ENCODE measurements around the gene SMARCA4.
"Not testable (repeated sequence)": the region's sequence is repeated elsewhere in the genome, so short reads cannot be mapped to it uniquely, and the experiment has no call there.

SMARCA4 gene

DNA sequence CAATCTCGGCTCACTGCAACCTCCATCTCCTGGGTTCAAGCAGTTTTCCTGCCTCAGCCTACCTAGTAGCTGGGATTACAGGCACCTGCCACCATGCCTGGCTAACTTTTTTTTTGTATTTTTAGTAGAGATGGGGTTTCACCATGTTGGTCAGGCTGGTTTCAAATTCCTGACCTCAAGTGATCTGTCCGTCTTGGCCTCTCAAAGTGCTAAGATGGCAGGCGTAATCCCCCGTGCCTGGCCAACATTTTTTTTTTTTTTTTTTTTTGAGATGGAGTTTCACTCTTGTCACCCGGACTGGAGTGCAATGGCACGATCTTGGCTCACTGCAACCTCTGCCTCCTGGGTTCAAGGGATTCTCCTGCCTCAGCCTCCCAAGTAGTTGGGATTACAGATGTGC lies 31.3 kb downstream of the SMARCA4 start:
- 96 to 100% methylated on average over 2 to 3 of the region's 6 CpGs for WGBS, 2 experiments (ENCODE audit: insufficient coverage in 2 of 2)
- not testable (repeated sequence) for H3K4me3 ChIP-seq (ENCODE audit: extremely low read depth, insufficient read depth, low read length, poor library complexity, severe bottlenecking); H3K4me1 ChIP-seq (ENCODE audit: control insufficient read depth, insufficient read depth, low read length, poor library complexity, severe bottlenecking); H3K9me3 ChIP-seq (ENCODE audit: control insufficient read depth, low read length); H3K27ac ChIP-seq (ENCODE audit: low read depth, low read length, severe bottlenecking)
- H3K36me3 ChIP-seq (ENCODE audit: control insufficient read depth, insufficient read depth, low read length): peaks cover 87% of the 10 kb centered on the region

- Histone ChIP-seq H3K27ac (ENCODE audit: low read depth, low read length, severe bottlenecking) (no peak overlapping the region), H3K9me3 (ENCODE audit: control insufficient read depth, low read length) (no peaks in the 10 kb centered on the region), H3K4me3 (ENCODE audit: extremely low read depth, insufficient read depth, low read length, poor library complexity, severe bottlenecking) (no peak overlapping the region), H3K4me1 (ENCODE audit: control insufficient read depth, insufficient read depth, low read length, poor library complexity, severe bottlenecking) (no peaks in the 10 kb centered on the region), H3K36me3 (ENCODE audit: control insufficient read depth, insufficient read depth, low read length) (peaks cover 87% of the 10 kb centered on the region)
- 96 to 98% methylated on average over 19 to 29 of the region's 29 CpGs for WGBS, 2 experiments (ENCODE audit: insufficient coverage in 2 of 2)
Measured at GRCh38 chr19:10995926-10996600, 35.2 kb downstream of the SMARCA4 start.

- Histone ChIP-seq H3K4me1 (ENCODE audit: control insufficient read depth, insufficient read depth, low read length, poor library complexity, severe bottlenecking) (no peaks in the 10 kb centered on the region), H3K27ac (ENCODE audit: low read depth, low read length, severe bottlenecking) (no peak overlapping the region), H3K9me3 (ENCODE audit: control insufficient read depth, low read length) (no peaks in the 10 kb centered on the region), H3K36me3 (ENCODE audit: control insufficient read depth, insufficient read depth, low read length) (peaks cover 94% of the 10 kb centered on the region), H3K4me3 (ENCODE audit: extremely low read depth, insufficient read depth, low read length, poor library complexity, severe bottlenecking) (no peak overlapping the region)
- WGBS, 2 experiments (ENCODE audit: insufficient coverage in 2 of 2): 100% methylated on average over 2 to 6 of the region's 6 CpGs
Measured at GRCh38 chr19:10998045-10998533, 37.3 kb downstream of the SMARCA4 start.

DNA sequence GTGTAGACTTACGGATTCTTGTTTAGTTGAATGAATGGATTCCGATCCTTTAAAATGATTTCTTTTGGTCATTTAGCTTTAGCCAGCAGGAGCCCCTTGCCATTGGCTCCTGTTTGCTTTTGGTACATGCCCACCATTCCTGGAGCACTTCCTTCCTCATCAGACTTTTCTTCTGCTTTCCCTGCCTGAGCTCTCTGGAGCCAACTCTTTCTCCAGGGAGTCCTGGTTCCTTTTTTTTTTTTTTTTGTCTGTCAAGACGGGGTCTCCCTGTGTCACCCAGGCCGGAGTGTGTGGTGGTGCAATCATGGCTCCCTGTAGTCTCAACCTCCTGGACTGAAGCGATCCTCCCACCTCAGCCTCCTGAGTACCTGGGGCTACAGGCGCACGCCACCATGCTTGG lies 37.8 kb downstream of the SMARCA4 start:
- Histone ChIP-seq H3K4me3 (ENCODE audit: extremely low read depth, insufficient read depth, low read length, poor library complexity, severe bottlenecking) (no peak overlapping the region), H3K27ac (ENCODE audit: low read depth, low read length, severe bottlenecking) (no peak overlapping the region), H3K4me1 (ENCODE audit: control insufficient read depth, insufficient read depth, low read length, poor library complexity, severe bottlenecking) (no peaks in the 10 kb centered on the region), H3K36me3 (ENCODE audit: control insufficient read depth, insufficient read depth, low read length) (peaks cover 98% of the 10 kb centered on the region), H3K9me3 (ENCODE audit: control insufficient read depth, low read length) (no peaks in the 10 kb centered on the region)
- WGBS, 2 experiments (ENCODE audit: insufficient coverage in 2 of 2): 90 to 100% methylated on average over 2 to 5 of the region's 7 CpGs

DNA sequence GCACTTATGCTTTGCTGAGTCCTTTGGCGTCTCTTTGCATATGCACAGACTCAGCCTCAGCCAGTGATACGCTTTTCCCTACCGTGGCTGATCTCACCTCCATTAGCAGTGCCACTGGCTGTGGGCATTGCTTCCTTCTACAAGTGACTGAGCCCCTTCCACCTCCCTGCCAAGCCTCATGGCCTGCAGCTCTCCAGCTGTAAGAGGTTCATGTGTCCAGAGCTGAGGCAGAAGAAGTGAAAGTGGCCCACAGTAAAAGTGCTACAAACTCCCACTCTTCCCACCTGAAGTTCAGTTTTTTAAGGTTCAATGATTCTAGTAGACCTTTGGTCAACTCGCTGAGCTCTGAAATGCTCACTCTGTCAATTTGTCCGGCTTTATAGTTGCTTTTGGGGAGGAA lies 44.7 kb downstream of the SMARCA4 start:
- Histone ChIP-seq H3K36me3 (ENCODE audit: control insufficient read depth, insufficient read depth, low read length) (peaks cover 93% of the 10 kb centered on the region), H3K4me1 (ENCODE audit: control insufficient read depth, insufficient read depth, low read length, poor library complexity, severe bottlenecking) (no peaks in the 10 kb centered on the region), H3K9me3 (ENCODE audit: control insufficient read depth, low read length) (no peaks in the 10 kb centered on the region), H3K27ac (ENCODE audit: low read depth, low read length, severe bottlenecking) (no peak overlapping the region), H3K4me3 (ENCODE audit: extremely low read depth, insufficient read depth, low read length, poor library complexity, severe bottlenecking) (no peak overlapping the region)
- 85 to 89% methylated on average over 3 to 5 of the region's 5 CpGs for WGBS, 2 experiments (ENCODE audit: insufficient coverage in 2 of 2)

GRCh38 chr19:11007385-11007784 lies 46.6 kb downstream of the SMARCA4 start:
- Histone ChIP-seq H3K9me3 (ENCODE audit: control insufficient read depth, low read length) (no peaks in the 10 kb centered on the region), H3K4me1 (ENCODE audit: control insufficient read depth, insufficient read depth, low read length, poor library complexity, severe bottlenecking) (no peaks in the 10 kb centered on the region), H3K27ac (ENCODE audit: low read depth, low read length, severe bottlenecking) (no peak overlapping the region), H3K4me3 (ENCODE audit: extremely low read depth, insufficient read depth, low read length, poor library complexity, severe bottlenecking) (no peak overlapping the region), H3K36me3 (ENCODE audit: control insufficient read depth, insufficient read depth, low read length) (peaks cover 91% of the 10 kb centered on the region)
- WGBS, 2 experiments (ENCODE audit: insufficient coverage in 2 of 2): 100% methylated on average over 2 of the region's 5 CpGs

DNA sequence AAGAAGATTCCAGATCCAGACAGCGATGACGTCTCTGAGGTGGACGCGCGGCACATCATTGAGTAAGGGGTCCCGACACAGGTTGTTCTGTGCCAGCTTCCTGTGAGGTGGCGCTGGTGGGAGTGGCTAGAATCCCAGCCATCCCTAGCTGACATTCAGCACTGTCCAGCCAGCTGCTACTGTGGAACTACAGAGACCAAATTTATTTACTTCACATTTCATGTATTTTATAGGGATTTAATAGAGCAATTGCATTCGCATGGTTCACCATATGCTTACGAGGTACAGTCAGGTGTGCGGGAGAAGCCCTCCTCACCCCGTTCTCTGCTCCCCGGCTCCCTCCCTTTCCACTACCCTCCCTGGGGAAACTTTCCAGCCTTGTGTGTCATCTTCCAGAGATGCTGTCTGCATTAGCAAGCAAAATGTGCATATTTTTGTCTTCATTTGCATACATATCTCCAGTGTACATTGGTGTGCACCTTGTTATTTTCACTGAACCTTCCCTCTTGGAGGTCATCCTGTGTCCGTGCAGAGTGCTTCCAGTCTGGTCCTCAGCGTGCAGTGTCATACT lies 47.2 kb downstream of the SMARCA4 start:
- WGBS, 2 experiments (ENCODE audit: insufficient coverage in 2 of 2): 95 to 98% methylated on average over 14 of the region's 14 CpGs
- H3K36me3 ChIP-seq (ENCODE audit: control insufficient read depth, insufficient read depth, low read length): peaks cover 91% of the 10 kb centered on the region
- no peak overlapping the region for H3K27ac ChIP-seq (ENCODE audit: low read depth, low read length, severe bottlenecking)
- no peaks in the 10 kb centered on the region for H3K9me3 ChIP-seq (ENCODE audit: control insufficient read depth, low read length)
- no peak overlapping the region for H3K4me3 ChIP-seq (ENCODE audit: extremely low read depth, insufficient read depth, low read length, poor library complexity, severe bottlenecking)
- H3K4me1 ChIP-seq (ENCODE audit: control insufficient read depth, insufficient read depth, low read length, poor library complexity, severe bottlenecking): no peaks in the 10 kb centered on the region

DNA sequence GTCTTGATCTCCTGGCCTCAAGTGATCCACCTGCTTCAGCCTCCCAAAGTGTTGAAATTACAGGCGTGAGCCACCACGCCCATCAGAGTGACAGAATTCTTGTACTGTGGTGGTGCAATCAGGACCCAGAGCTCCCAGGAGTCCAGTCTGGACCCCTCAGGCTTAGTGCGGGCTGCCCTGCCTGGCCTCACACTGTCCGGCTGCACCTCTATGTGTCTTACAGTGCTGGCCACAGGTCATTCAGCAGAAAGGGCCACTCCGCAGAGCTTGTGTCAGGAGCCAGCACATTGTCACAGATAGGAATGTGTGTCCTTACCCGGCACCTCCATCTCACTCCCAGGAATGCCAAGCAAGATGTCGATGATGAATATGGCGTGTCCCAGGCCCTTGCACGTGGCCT lies 49.2 kb downstream of the SMARCA4 start:
- Histone ChIP-seq H3K4me1 (ENCODE audit: control insufficient read depth, insufficient read depth, low read length, poor library complexity, severe bottlenecking) (no peaks in the 10 kb centered on the region), H3K36me3 (ENCODE audit: control insufficient read depth, insufficient read depth, low read length) (peaks cover 92% of the 10 kb centered on the region), H3K4me3 (ENCODE audit: extremely low read depth, insufficient read depth, low read length, poor library complexity, severe bottlenecking) (no peak overlapping the region), H3K27ac (ENCODE audit: low read depth, low read length, severe bottlenecking) (no peak overlapping the region), H3K9me3 (ENCODE audit: control insufficient read depth, low read length) (no peaks in the 10 kb centered on the region)
- 96 to 98% methylated on average over 9 of the region's 9 CpGs for WGBS, 2 experiments (ENCODE audit: insufficient coverage in 2 of 2)

DNA sequence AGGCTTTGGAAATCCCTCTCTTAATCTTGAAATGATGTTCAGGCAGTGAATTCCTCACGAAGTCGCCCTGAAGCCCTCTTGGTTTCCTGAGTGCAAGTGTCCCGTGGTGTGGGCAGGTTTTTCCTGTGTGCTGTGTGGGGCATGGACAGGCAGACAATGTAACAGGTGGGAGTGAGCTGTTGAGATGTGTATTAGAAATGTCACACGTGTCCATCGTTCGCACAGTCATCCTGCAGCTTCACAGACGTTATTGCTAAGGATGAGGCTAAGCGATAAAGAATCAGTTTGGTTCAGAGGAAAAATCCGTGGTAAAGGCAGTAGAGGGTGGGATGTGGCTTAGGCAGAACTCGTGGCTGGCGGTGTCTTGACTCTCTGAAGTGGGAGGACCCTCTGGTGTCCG lies 51.7 kb downstream of the SMARCA4 start:
- Histone ChIP-seq H3K4me1 (ENCODE audit: control insufficient read depth, insufficient read depth, low read length, poor library complexity, severe bottlenecking) (peaks cover 3% of the 10 kb centered on the region), H3K36me3 (ENCODE audit: control insufficient read depth, insufficient read depth, low read length) (peaks cover 94% of the 10 kb centered on the region), H3K4me3 (ENCODE audit: extremely low read depth, insufficient read depth, low read length, poor library complexity, severe bottlenecking) (no peak overlapping the region), H3K9me3 (ENCODE audit: control insufficient read depth, low read length) (no peaks in the 10 kb centered on the region), H3K27ac (ENCODE audit: low read depth, low read length, severe bottlenecking) (no peak overlapping the region)
- 98 to 99% methylated on average over 12 of the region's 12 CpGs for WGBS, 2 experiments (ENCODE audit: insufficient coverage in 2 of 2)

GRCh38 chr19:11013771-11014170 lies 52.9 kb downstream of the SMARCA4 start:
- Histone ChIP-seq H3K4me3 (ENCODE audit: extremely low read depth, insufficient read depth, low read length, poor library complexity, severe bottlenecking) (no peak overlapping the region), H3K27ac (ENCODE audit: low read depth, low read length, severe bottlenecking) (no peak overlapping the region), H3K36me3 (ENCODE audit: control insufficient read depth, insufficient read depth, low read length) (peaks cover 94% of the 10 kb centered on the region), H3K4me1 (ENCODE audit: control insufficient read depth, insufficient read depth, low read length, poor library complexity, severe bottlenecking) (peaks cover 7% of the 10 kb centered on the region), H3K9me3 (ENCODE audit: control insufficient read depth, low read length) (no peaks in the 10 kb centered on the region)
- WGBS, 2 experiments (ENCODE audit: insufficient coverage in 2 of 2): 94 to 100% methylated on average over 4 to 6 of the region's 7 CpGs

GRCh38 chr19:11014403-11014911 lies 53.6 kb downstream of the SMARCA4 start:
- H3K4me1 ChIP-seq (ENCODE audit: control insufficient read depth, insufficient read depth, low read length, poor library complexity, severe bottlenecking): peaks cover 7% of the 10 kb centered on the region
- H3K4me3 ChIP-seq (ENCODE audit: extremely low read depth, insufficient read depth, low read length, poor library complexity, severe bottlenecking): no peak overlapping the region
- peaks cover 95% of the 10 kb centered on the region for H3K36me3 ChIP-seq (ENCODE audit: control insufficient read depth, insufficient read depth, low read length)
- no peak overlapping the region for H3K27ac ChIP-seq (ENCODE audit: low read depth, low read length, severe bottlenecking)
- 97% methylated on average over 7 to 8 of the region's 12 CpGs for WGBS, 2 experiments (ENCODE audit: insufficient coverage in 2 of 2)
- no peaks in the 10 kb centered on the region for H3K9me3 ChIP-seq (ENCODE audit: control insufficient read depth, low read length)
